Measurements from ENCODE around the gene PTDSS2.

The PTDSS2 gene

GRCh38 chr11:471468-472145 lies 21.5 kb downstream of the PTDSS2 start:
- DNase-seq: no peak

- no peak for DNase-seq
Measured at GRCh38 chr11:472272-472671, 22.2 kb downstream of the PTDSS2 start.

- no peak for DNase-seq
Measured at GRCh38 chr11:472816-473215, 22.7 kb downstream of the PTDSS2 start.

- no peak for DNase-seq
Measured at GRCh38 chr11:473415-473814, 23.3 kb downstream of the PTDSS2 start.

GRCh38 chr11:473962-474785 lies 24.1 kb downstream of the PTDSS2 start:
- no peak for DNase-seq

- no peak for DNase-seq
Measured at GRCh38 chr11:474914-475506, 24.9 kb downstream of the PTDSS2 start.

GRCh38 chr11:475941-476340 lies 25.9 kb downstream of the PTDSS2 start:
- no peak for DNase-seq

GRCh38 chr11:476416-476815 lies 26.3 kb downstream of the PTDSS2 start:
- no peak for DNase-seq

GRCh38 chr11:477052-477715 lies 27.1 kb downstream of the PTDSS2 start:
- DNase-seq: no peak

- no peak for DNase-seq
Measured at GRCh38 chr11:479311-479710, 29.2 kb downstream of the PTDSS2 start.

GRCh38 chr11:484616-485015 lies 34.5 kb downstream of the PTDSS2 start:
- no peak for DNase-seq

GRCh38 chr11:486189-486588 lies 36.1 kb downstream of the PTDSS2 start:
- DNase-seq: no peak

GRCh38 chr11:487571-488021 lies 37.5 kb downstream of the PTDSS2 start:
- no peak for DNase-seq

GRCh38 chr11:488062-488461 lies 38.0 kb downstream of the PTDSS2 start:
- no peak for DNase-seq

- DNase-seq: no peak
Measured at GRCh38 chr11:488579-488978, 38.5 kb downstream of the PTDSS2 start.

- DNase-seq: no peak
Measured at GRCh38 chr11:488992-489391, 38.9 kb downstream of the PTDSS2 start.

GRCh38 chr11:489610-490185 lies 39.6 kb downstream of the PTDSS2 start:
- DNase-seq: no peak

GRCh38 chr11:490186-490929 lies 40.3 kb downstream of the PTDSS2 start:
- no peak for DNase-seq

- no peak for DNase-seq
Measured at GRCh38 chr11:490930-491260, 40.8 kb downstream of the PTDSS2 start.

- DNase-seq: no peak
Measured at GRCh38 chr11:491358-491757, 41.3 kb downstream of the PTDSS2 start.

- DNase-seq: no peak
Measured at GRCh38 chr11:492427-493226, 42.5 kb downstream of the PTDSS2 start.
